ENCODE measurements around the gene THBD.

Gene THBD

DNA sequence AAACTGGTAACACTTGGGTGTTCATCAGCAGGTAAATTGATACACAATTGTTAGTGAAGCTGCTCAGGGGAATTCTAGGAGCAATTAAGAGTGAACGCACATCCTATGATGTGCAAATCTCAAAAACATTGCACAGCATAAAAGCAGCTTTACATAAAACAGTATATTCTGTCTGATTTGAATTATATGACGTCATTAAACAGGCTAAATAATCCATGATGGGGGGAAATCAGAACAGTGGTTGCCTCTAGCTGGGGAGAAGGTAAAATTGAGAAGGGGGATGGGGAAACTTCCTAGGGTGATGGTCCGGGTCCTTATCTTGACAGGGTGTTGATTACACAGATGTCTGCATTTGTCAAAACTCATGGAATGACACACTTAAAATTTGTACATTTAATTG, 17.3 kb upstream of the THBD start:
- TF ChIP-seq, protein P1, sequence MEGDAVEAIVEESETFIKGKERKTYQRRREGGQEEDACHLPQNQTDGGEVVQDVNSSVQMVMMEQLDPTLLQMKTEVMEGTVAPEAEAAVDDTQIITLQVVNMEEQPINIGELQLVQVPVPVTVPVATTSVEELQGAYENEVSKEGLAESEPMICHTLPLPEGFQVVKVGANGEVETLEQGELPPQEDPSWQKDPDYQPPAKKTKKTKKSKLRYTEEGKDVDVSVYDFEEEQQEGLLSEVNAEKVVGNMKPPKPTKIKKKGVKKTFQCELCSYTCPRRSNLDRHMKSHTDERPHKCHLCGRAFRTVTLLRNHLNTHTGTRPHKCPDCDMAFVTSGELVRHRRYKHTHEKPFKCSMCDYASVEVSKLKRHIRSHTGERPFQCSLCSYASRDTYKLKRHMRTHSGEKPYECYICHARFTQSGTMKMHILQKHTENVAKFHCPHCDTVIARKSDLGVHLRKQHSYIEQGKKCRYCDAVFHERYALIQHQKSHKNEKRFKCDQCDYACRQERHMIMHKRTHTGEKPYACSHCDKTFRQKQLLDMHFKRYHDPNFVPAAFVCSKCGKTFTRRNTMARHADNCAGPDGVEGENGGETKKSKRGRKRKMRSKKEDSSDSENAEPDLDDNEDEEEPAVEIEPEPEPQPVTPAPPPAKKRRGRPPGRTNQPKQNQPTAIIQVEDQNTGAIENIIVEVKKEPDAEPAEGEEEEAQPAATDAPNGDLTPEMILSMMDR (conservative IDR thresholded peaks at IDR 0.05), result no peak
- H3K27ac ChIP-seq, result no peak overlapping the region

DNA sequence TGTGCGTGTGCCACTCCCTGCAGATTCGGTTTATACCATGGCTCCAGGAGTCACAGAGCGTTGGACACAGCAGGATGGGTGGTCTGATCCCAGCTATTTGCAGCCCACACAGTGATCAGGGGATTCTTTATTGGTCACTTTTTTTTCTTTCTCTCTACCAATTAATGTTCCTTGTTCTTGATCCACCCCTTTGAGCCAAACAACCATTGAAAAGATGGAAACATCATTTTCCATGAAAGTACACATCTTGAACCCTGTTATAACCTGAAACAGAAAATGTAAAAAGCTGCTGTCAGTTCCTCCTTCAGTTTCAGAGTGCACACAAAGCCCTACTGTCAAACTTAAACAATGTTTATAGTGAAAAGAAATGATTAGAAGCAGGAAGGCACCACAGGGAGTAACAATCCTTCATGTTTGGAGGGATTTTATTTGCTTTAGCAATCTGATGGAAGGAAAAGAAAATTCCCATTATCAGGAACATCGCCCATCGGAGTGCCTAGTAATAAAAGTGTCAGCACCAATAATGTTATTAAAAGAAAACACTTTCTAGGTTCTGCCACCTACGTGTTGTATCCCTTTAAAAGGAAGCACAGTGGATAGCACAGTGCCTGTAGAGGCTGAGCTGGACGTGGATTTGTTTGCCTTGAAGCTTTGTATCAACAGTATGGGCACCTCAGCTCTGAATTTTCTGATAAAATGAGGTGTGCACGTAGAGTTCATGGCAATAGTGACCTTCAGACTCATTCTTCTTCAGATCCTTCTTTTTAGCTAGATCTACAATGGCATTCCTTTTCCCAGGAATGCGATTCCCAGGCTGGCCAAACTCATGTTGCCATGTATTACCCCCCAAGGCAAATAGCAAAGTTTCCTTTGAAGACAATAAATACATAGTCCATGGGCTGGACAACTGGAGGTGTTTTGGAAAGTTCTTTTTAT, 16.1 kb upstream of the THBD start:
- TF ChIP-seq, protein P1 (conservative IDR thresholded peaks at IDR 0.05), result no peak
- H3K27ac ChIP-seq, result no peak overlapping the region

DNA sequence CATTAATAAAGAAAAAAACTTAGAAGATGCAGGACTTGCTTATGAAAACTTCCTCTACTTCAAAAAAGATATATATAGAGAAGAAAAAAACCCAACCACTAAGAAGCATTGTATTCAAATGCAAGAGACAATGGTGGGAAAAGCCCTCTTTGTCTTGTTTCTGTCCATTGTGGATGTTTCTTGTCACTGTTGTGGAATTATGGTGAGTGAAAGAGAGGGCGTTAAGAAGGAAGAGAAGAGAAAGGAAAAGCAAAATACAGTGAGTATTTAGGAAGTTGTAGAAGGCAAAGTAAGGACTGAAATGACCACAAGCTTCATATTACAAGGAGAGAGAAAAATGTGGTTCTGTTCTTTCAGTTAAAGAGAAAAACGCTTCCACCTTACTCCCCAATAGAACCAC, 14.1 kb upstream of the THBD start:
- H3K27ac ChIP-seq, result no peak overlapping the region

DNA sequence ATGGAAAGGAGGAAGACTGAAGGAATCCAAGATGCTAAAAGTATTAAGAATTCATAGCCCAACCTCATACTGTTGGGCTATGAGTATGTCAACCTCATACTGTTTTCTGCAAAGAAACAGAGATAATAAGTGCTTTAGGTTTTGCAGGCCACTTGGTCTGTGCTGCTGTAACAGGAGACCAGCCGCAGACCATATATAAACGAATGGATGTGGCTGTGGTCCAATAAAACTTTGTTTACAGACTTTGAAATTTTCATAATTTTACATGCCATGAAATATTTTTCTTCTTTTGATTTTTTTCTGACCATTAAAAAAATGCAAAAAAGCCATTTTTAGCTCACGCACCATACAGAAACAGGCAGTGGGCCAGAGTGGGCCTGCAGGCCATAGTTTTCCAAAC, 13.7 kb upstream of the THBD start:
- TF ChIP-seq, protein P1 (conservative IDR thresholded peaks at IDR 0.05), result no peak
- H3K27ac ChIP-seq, result no peak overlapping the region

More for the DNA sequence above, 14.1 kb upstream of the THBD start:
- TF ChIP-seq, protein P1 (conservative IDR thresholded peaks at IDR 0.05), result no peak

DNA sequence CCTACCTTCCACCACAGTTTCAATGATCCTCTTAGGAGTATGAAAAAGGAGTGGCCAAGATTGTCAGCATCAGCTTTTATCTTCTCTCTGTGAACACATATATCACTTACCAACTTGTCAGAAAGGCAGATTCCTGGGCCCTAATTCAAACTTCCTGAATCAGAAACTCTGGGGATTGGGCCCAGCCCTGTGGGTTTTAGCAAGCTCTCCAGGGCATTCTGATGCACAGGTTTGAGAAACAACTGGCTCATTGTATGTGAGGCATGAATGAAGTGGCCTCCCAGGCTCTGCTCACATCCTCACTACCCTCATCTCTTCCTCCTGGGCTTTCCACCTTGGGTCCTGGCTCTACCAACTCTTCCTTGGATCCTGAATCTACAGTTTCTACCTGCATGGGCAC, 13.2 kb upstream of the THBD start:
- TF ChIP-seq, protein P1 (conservative IDR thresholded peaks at IDR 0.05), result no peak
- no peak overlapping the region for H3K27ac ChIP-seq

DNA sequence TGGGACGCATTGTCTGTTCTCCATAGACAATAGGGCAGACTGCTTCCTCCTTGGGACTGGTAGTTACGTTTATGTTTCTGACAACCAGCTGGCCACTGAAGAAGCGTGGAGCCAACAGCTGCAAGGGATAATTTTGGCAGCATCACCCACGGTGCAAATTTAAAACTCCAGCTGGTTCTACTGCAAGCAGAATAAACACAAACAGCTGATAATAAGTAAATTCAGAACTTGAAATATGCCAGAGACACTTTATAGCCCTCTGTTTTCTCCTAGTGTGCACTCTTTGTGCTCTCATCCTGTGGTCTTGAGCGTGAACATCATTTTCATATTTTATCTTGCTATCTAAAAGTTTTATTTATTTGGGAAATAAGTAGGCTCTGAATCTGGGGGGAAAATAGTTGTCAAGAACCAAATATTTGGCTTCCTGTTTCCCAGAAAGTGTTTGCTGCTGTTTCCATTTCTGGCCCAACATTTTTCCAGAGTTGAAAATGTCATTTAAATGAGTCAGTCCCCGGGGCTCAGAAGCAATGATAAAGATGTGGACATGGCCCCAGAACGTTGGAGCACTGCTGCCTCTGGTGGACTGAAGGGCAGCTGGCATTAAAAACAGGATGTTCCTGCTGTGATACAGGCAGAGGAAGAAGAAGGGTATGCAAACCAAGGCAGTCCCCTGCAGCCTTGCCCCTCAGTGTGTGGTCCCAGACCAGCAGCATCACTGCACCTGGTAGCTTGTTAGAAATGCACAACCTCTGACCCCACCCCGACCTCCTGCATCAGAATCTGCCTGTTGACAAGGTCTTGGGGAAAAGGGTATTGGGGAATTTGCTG, 12.5 kb upstream of the THBD start:
- TF ChIP-seq, protein P1 (conservative IDR thresholded peaks at IDR 0.05), result peak; percentile 46
- H3K27ac ChIP-seq, result no peak overlapping the region

DNA sequence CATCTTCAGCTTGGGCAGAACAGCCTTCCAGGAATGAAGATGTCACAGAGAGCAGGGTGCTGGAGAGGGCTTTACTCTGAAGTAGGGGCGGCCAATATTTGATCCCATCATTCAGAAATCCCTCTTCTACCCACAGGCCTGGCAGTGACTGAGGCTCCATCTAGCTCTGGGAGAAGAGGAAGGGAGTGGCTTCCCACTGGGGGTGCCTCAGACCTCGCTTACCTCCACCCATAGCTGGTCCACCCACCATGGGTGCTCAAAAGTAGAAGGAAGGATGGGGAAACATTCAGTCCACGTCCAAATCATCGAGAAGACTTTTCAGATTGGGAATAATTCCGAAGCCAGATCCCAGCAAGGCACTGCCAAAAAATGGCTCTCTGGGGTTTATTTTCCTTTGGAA, 11.8 kb upstream of the THBD start:
- no peak overlapping the region for H3K27ac ChIP-seq

More for the DNA sequence above, 11.8 kb upstream of the THBD start:
- TF ChIP-seq, protein P1 (conservative IDR thresholded peaks at IDR 0.05), result no peak

Measured in VCaP (cell line).